OCI-LY1 (cell line): Measurements from ENCODE around the gene MAB21L4.

ENCODE experiments used
- H2AFZ ChIP-seq: fragments of 200-600 bp; sonication (generic), shearing (Covaris generic); 2 replicates; pipeline ENCODE4 v1.6.0; 2014; ENCODE audit warnings: antibody characterized with exemption, mild to moderate bottlenecking, low read length
- H3F3A ChIP-seq: fragments of 200-600 bp; sonication (generic), shearing (Covaris generic); 2 replicates; pipeline ENCODE4 v1.6.0; 2014; ENCODE audit warnings: mild to moderate bottlenecking, antibody characterized with exemption, low read length, moderate library complexity; ENCODE audit not compliant: insufficient read depth
- H3K27ac ChIP-seq: fragments of 200-600 bp; sonication (generic); 2 replicates; pipeline ENCODE4 v1.5.1; 2014; ENCODE audit warnings: low read length, mixed run types, mild to moderate bottlenecking, low read depth; ENCODE audit not compliant: poor library complexity, severe bottlenecking
- H3K27me3 ChIP-seq: fragments of 200-600 bp; sonication (generic); 2 replicates; pipeline ENCODE4 v1.6.0; 2014; ENCODE audit warnings: antibody characterized with exemption, mild to moderate bottlenecking, low read length, moderate library complexity; ENCODE audit not compliant: insufficient read depth
- H3K36me3 ChIP-seq: fragments of 200-600 bp; sonication (generic); 2 replicates; pipeline ENCODE4 v1.6.1; 2014; ENCODE audit warnings: mild to moderate bottlenecking, antibody characterized with exemption, low read length, moderate library complexity, mixed read lengths; ENCODE audit not compliant: insufficient read depth
- H3K4me1 ChIP-seq: fragments of 200-600 bp; sonication (generic); 2 replicates; pipeline ENCODE4 v1.5.1; 2014; ENCODE audit warnings: mild to moderate bottlenecking, low read length, moderate library complexity; ENCODE audit not compliant: insufficient read depth, severe bottlenecking
- H3K4me2 ChIP-seq: fragments of 200-600 bp; sonication (generic), shearing (Covaris generic); 2 replicates; pipeline ENCODE4 v1.6.1; 2014; ENCODE audit warnings: low read length
- H3K4me3 ChIP-seq: fragments of 200-600 bp; sonication (generic); 2 replicates; pipeline ENCODE4 v1.5.1; 2014; ENCODE audit warnings: low read length, low read depth, mild to moderate bottlenecking, mixed read lengths; ENCODE audit not compliant: poor library complexity, severe bottlenecking
- H3K79me2 ChIP-seq: fragments of 200-600 bp; shearing (Covaris generic); 2 replicates; pipeline ENCODE4 v1.6.1; 2016; ENCODE audit warnings: mixed run types, low read length, mixed read lengths; ENCODE audit not compliant: insufficient read depth
- H3K9ac ChIP-seq: fragments of 200-600 bp; sonication (generic), shearing (Covaris generic); 2 replicates; pipeline ENCODE4 v1.6.1; 2014; ENCODE audit warnings: mild to moderate bottlenecking, low read length, mixed read lengths
- H3K9me2 ChIP-seq: fragments of 200-600 bp; sonication (generic), shearing (Covaris generic); 2 replicates; pipeline ENCODE4 v1.6.1; 2014; ENCODE audit warnings: low read depth, mild to moderate bottlenecking, low read length, mixed read lengths
- H3K9me3 ChIP-seq: fragments of 200-600 bp; shearing (Covaris generic); 2 replicates; pipeline ENCODE4 v1.6.1; 2014; ENCODE audit warnings: low read length, mixed read lengths
- H4K20me1 ChIP-seq: fragments of 200-600 bp; sonication (generic), shearing (Covaris generic); 2 replicates; pipeline ENCODE4 v1.6.0; 2016; ENCODE audit warnings: mild to moderate bottlenecking, low read length; ENCODE audit not compliant: insufficient read depth
- EZH2 ChIP-seq: fragments of 200-600 bp; sonication (generic), shearing (Covaris generic); IDR thresholded peaks from 2 replicates; pipeline ENCODE4 v1.8.0; 2017; ENCODE audit warnings: borderline replicate concordance, mixed run types, mild to moderate bottlenecking, antibody characterized with exemption, low read length, moderate library complexity, mixed read lengths
- TF ChIP-seq, protein P1 (sequence below): fragments of 200-600 bp; sonication (generic), shearing (Covaris generic); IDR thresholded peaks from 2 replicates; pipeline ENCODE4 v1.5.1; 2017; ENCODE audit warnings: mild to moderate bottlenecking, antibody characterized with exemption, low read length, moderate library complexity, mixed read lengths

The MAB21L4 gene

DNA sequence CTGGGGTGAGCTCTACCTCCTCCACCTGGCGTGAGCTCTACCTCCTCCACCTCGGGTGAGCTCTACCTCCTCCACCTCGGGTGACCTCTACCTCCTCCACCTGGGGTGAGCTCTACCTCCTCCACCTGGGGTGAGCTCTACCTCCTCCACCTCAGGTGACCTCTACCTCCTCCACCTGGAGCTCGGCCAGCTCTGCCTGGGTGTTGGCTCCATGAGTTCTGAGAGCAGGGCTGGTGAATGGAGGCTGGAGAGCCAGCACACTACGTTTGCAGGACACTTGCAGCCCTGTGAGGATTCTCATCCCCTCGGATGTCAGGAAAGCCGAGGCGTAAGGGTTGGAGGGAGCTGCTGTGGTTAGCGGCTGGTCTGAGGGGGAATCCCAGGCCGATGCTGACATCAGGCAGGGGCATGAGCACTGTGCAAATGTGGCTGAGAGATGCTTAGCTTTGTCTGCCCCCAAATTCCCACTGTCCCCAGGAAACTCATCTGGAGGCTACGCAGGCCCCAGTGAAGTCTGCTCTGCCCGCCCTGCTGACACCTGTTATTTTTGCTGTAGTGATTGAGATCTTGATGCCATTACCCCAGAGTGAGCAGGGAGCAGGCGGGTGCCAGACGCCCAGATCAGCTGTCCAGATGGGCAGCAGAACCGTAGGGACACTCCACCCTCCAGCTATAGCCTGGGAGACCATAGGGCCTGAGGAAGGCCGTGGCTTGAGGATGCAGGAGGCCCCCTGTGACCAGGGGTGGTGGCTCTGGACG, 13.4 kb upstream of the MAB21L4 start:
- no peak overlapping the region for H3K4me3 ChIP-seq
- no peaks in the 10 kb centered on the region for H3K9me2 ChIP-seq
- no peaks in the 10 kb centered on the region for H3K36me3 ChIP-seq
- H3K9ac ChIP-seq = no peak overlapping the region
- H3K27ac ChIP-seq = no peak overlapping the region
- no peaks in the 10 kb centered on the region for H3K9me3 ChIP-seq
- no peaks in the 10 kb centered on the region for H3K79me2 ChIP-seq
- H3K27me3 ChIP-seq = no peaks in the 10 kb centered on the region
- H3K4me2 ChIP-seq = no peak overlapping the region
- H4K20me1 ChIP-seq = no peaks in the 10 kb centered on the region
- TF ChIP-seq EZH2 = no peak
- TF ChIP-seq, protein P1, sequence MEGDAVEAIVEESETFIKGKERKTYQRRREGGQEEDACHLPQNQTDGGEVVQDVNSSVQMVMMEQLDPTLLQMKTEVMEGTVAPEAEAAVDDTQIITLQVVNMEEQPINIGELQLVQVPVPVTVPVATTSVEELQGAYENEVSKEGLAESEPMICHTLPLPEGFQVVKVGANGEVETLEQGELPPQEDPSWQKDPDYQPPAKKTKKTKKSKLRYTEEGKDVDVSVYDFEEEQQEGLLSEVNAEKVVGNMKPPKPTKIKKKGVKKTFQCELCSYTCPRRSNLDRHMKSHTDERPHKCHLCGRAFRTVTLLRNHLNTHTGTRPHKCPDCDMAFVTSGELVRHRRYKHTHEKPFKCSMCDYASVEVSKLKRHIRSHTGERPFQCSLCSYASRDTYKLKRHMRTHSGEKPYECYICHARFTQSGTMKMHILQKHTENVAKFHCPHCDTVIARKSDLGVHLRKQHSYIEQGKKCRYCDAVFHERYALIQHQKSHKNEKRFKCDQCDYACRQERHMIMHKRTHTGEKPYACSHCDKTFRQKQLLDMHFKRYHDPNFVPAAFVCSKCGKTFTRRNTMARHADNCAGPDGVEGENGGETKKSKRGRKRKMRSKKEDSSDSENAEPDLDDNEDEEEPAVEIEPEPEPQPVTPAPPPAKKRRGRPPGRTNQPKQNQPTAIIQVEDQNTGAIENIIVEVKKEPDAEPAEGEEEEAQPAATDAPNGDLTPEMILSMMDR = no peak
- no peaks in the 10 kb centered on the region for H3K4me1 ChIP-seq
- no peak overlapping the region for H2AFZ ChIP-seq
- H3F3A ChIP-seq = no peaks in the 10 kb centered on the region

DNA sequence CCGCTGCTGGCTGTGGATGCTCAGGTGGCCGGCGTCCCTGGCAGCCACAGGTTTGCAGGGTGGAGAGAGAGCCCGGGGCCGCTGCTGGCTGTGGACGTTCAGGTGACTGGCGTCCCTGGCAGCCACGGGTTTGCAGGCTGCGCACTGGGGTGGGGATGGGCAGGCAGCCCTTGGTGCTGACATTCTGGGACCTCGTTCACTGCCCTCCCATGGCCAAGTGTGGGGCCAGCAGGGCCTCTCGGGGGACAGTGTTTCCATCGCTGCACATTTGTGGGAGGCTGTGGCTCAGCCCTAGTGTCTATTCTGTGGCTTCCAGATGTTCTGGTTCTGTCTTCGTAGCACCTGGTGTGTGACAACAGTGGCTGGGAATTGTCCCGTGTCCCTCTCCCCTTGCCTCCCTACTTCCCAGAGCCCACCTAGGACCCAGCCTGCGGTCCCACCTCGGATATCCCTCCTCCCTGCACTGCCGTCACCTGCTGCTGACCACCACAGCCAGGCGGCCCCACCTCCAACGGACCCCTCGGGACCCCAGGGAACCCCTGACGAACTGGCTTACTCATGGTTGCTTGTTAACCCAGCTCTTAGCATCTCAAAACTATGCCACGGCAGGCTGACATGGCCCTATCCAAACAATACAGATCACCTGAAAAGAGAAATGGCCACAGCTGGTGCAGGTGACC, 11.1 kb upstream of the MAB21L4 start:
- Histone ChIP-seq H3K27ac (no peak overlapping the region), H3K27me3 (0 out of 2 replicates have a peak, but pooled peaks cover under 1% of the 10 kb centered on the region)
- no peak for TF ChIP-seq EZH2
- TF ChIP-seq, protein P1 = no peak

DNA sequence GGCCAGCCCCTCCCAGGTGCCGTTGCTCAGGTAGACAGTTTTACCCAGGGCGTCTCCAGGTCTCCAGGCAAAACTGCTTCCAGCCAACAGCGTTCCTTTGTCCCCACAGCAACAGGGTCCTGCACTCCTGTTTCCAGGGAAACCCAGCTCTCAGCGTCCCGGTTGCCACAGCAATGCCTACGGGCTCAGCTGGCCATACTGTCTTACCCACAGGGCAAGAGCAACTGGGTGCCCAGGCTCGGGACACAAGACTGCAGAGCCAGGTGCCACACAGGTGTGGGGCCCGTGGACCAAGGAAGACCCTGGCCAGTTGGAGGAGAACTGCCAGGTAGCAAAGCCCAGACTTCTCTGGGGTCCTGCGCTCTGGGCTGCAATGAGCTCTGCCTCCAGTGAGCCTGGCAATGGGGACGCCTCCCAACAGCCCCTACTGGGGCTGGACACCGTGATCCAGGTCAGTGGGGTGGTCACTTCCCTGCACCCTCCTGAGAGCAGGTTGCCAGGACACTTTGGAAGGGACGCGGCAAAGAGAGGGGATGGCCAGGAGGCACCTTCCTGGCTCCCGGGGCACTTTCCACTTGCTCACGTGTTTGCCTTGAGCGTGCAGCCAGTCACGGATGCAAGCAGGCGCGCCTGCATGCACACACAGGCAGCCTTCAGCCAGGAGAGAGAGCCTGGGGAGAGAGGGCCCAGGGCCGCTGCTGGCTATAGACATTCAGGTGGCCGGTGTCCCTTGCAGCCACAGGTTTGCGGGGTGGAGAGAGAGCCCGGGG, 10.4 kb upstream of the MAB21L4 start, which contains the start of gene CROCC2:
TSS of gene CROCC2 (plus strand) at position 196 of the 770 bp plus-strand sequence. CDS start at position 374, 178 bp downstream.
- Histone ChIP-seq H3K4me3 (no peak within 1 kb of the TSS), H3K4me2 (no peak within 1 kb of the TSS), H3K9me3 (no peaks in the 10 kb centered on the region)

More for the DNA sequence above, 11.1 kb upstream of the MAB21L4 start:
- Histone ChIP-seq H3K9ac (no peak overlapping the region), H3K9me3 (no peaks in the 10 kb centered on the region), H3K4me2 (no peak overlapping the region), H3K4me3 (no peak overlapping the region), H3F3A (no peaks in the 10 kb centered on the region), H3K36me3 (no peaks in the 10 kb centered on the region), H3K79me2 (no peaks in the 10 kb centered on the region), H3K9me2 (no peaks in the 10 kb centered on the region), H4K20me1 (no peaks in the 10 kb centered on the region), H2AFZ (no peak overlapping the region), H3K4me1 (no peaks in the 10 kb centered on the region)

More for the DNA sequence above, 10.4 kb upstream of the MAB21L4 start, which contains the start of gene CROCC2:
- H3K4me1 ChIP-seq = no peaks in the 10 kb centered on the region
- no peaks in the 10 kb centered on the region for H3K79me2 ChIP-seq
- no peaks in the 10 kb centered on the region for H3F3A ChIP-seq
- H3K27ac ChIP-seq = no peak within 1 kb of the TSS
- 0 out of 2 replicates have a peak, but pooled peaks cover 5% of the 10 kb centered on the region for H3K27me3 ChIP-seq
- H2AFZ ChIP-seq = no peak within 1 kb of the TSS
- no peaks in the 10 kb centered on the region for H3K36me3 ChIP-seq
- H3K9me2 ChIP-seq = no peaks in the 10 kb centered on the region
- no peaks in the 10 kb centered on the region for H4K20me1 ChIP-seq
- TF ChIP-seq, protein P1 = no peak
- no peak for TF ChIP-seq EZH2
- no peak within 1 kb of the TSS for H3K9ac ChIP-seq
